DND-41 (cell line): ENCODE results near the gene PRR16.

Source experiments
- ATAC-seq: fragments of 200-7000 bp; cut with Tn5 transposase; 3 replicates; pipeline ENCODE4 v1.9.1; 2021; ENCODE audit warnings: low read depth; ENCODE audit not compliant: insufficient read depth
- DNase-seq: peaks from one replicate; pipeline ENCODE4 v3.0.0-alpha.2; 2020
- H2AFZ ChIP-seq: 2 replicates; pipeline ENCODE4 v1.6.0; 2012; ENCODE audit warnings: low read depth, low read length
- H3K27ac ChIP-seq: 2 replicates; pipeline ENCODE4 v1.5.1; 2012; ENCODE audit warnings: low read length, inconsistent platforms
- H3K27me3 ChIP-seq: fragments of 200-600 bp; sonication (generic); 2 replicates; pipeline ENCODE4 v1.6.0; 2012; ENCODE audit warnings: low read length, mild to moderate bottlenecking, inconsistent platforms; ENCODE audit not compliant: insufficient read depth, poor library complexity
- H3K36me3 ChIP-seq: 2 replicates; pipeline ENCODE4 v1.5.1; 2012; ENCODE audit warnings: low read length, inconsistent platforms; ENCODE audit not compliant: insufficient read depth
- H3K4me1 ChIP-seq: 2 replicates; pipeline ENCODE4 v1.5.1; 2012; ENCODE audit warnings: mild to moderate bottlenecking, low read length; ENCODE audit not compliant: insufficient read depth
- H3K4me2 ChIP-seq: 2 replicates; pipeline ENCODE4 v1.6.0; 2012; ENCODE audit warnings: mild to moderate bottlenecking, moderate library complexity, low read length, inconsistent platforms; ENCODE audit not compliant: insufficient read depth
- H3K4me3 ChIP-seq, 2 experiments: fragments of 200-600 bp in 1 of 2; shearing (Covaris generic) in 1 of 2; 2 replicates each; pipeline ENCODE4 v1.5.1; 2012 to 2016; ENCODE audit warnings: inconsistent platforms in 2 of 2, low read length in 2 of 2, mild to moderate bottlenecking in 2 of 2, low read depth in 1 of 2, moderate library complexity in 1 of 2
- H3K79me2 ChIP-seq: 2 replicates; pipeline ENCODE4 v1.6.0; 2012; ENCODE audit warnings: low read length, inconsistent platforms; ENCODE audit not compliant: insufficient read depth
- H3K9ac ChIP-seq: 2 replicates; pipeline ENCODE4 v1.6.0; 2012; ENCODE audit warnings: low read depth, mild to moderate bottlenecking, inconsistent platforms, low read length, moderate library complexity
- H3K9me3 ChIP-seq: 2 replicates; pipeline ENCODE4 v1.5.1; 2012; ENCODE audit warnings: low read length, moderate library complexity, mild to moderate bottlenecking, inconsistent platforms; ENCODE audit not compliant: insufficient read depth, severe bottlenecking
- H4K20me1 ChIP-seq: 2 replicates; pipeline ENCODE4 v1.6.0; 2012; ENCODE audit warnings: low read length; ENCODE audit not compliant: insufficient read depth
- EZH2 ChIP-seq: IDR thresholded peaks from 3 replicates; pipeline ENCODE4 v1.6.1; 2012; ENCODE audit warnings: borderline replicate concordance, low read depth, mild to moderate bottlenecking, moderate library complexity, low read length, inconsistent platforms; ENCODE audit not compliant: severe bottlenecking
- TF ChIP-seq, protein P1 (sequence below): IDR thresholded peaks from 2 replicates; pipeline ENCODE4 v1.5.1; 2012; ENCODE audit warnings: borderline replicate concordance, low read length, moderate library complexity, mild to moderate bottlenecking; ENCODE audit not compliant: poor library complexity, severe bottlenecking; ENCODE audit errors: extremely low read depth

Gene PRR16

DNA sequence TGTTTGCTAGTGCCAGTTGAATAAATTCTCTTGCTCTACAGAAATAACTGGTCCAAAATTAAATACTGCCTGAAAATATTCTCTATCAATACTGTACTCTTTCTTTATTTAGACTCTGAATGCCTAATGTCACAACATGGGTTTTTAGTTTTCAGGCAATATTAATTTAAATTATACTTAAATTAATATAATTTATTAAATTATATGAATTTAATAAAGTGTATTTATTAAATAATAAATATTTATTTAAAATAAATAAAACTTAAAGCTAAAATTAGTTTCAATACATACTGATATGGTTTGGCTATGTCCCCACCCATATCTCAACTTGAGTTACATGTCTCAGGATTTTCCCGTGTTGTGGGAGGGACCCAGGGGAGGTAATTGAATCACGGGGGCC is 146.0 kb downstream of the PRR16 start:
- no peaks in the 10 kb centered on the region for H4K20me1 ChIP-seq
- no peak overlapping the region for H3K9ac ChIP-seq
- DNase-seq (no peak), ATAC-seq (no peak)
- no peak overlapping the region for H3K4me3 ChIP-seq
- H2AFZ ChIP-seq = no peak overlapping the region
- H3K36me3 ChIP-seq = no peaks in the 10 kb centered on the region
- TF ChIP-seq EZH2 = no peak
- TF ChIP-seq, protein P1, sequence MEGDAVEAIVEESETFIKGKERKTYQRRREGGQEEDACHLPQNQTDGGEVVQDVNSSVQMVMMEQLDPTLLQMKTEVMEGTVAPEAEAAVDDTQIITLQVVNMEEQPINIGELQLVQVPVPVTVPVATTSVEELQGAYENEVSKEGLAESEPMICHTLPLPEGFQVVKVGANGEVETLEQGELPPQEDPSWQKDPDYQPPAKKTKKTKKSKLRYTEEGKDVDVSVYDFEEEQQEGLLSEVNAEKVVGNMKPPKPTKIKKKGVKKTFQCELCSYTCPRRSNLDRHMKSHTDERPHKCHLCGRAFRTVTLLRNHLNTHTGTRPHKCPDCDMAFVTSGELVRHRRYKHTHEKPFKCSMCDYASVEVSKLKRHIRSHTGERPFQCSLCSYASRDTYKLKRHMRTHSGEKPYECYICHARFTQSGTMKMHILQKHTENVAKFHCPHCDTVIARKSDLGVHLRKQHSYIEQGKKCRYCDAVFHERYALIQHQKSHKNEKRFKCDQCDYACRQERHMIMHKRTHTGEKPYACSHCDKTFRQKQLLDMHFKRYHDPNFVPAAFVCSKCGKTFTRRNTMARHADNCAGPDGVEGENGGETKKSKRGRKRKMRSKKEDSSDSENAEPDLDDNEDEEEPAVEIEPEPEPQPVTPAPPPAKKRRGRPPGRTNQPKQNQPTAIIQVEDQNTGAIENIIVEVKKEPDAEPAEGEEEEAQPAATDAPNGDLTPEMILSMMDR = no peak
- no peak overlapping the region for H3K27ac ChIP-seq
- no peak overlapping the region for H3K4me2 ChIP-seq
- H3K79me2 ChIP-seq = no peaks in the 10 kb centered on the region
- H3K9me3 ChIP-seq = no peaks in the 10 kb centered on the region
- H3K4me1 ChIP-seq = no peaks in the 10 kb centered on the region
- H3K27me3 ChIP-seq = no peaks in the 10 kb centered on the region

DNA sequence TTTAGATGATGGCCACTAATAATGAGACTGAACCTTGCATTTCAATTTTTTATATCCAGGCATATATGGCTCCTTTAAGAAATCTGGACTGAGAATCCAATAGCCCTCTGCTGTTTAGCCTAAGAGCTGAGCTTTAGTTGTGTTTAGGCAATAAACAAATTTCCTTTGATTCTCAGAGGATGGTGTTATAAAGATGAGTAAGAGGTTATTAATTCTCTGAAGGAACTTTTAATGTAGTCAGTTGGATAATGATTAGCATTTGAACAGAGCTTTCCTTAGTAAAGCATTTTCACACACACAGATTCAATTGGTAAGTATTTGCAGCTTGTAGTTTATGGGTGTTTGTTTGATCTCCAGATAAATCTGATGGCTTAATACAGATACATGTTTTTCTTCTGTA is 149.6 kb downstream of the PRR16 start:
- no peak overlapping the region for H3K4me2 ChIP-seq
- H3K4me1 ChIP-seq = no peaks in the 10 kb centered on the region
- no peak overlapping the region for H3K27ac ChIP-seq

DNA sequence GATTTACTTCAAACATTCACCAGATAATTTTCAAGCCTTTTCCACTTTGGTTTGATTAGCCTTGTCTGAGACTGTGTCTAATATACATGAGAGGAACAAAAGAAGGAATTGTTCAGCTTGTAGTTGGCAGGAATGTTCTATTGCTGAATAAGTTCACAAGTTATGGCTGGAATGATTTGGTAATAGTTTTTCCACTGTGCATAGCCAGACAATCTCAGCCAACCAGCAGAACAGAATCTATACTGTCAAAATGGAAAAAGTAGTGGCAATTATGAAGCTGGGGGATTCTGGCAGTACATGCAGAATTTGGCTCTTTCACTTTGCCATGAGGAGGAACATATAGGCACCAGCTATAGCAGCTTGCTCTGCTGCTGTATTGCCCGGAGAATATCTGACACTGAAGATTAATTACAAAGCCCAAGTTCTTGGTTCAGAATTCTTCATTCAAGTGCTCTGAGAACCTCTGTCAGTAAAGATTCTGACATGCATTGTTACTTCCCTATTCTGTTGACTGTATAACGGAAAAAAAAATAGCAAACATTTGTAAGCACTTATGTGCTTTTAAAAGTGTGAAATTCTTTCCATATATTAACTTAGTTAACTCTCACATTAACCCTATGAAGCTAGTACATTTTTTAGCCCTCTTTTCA is 150.6 kb downstream of the PRR16 start:
- H3K27ac ChIP-seq = no peak overlapping the region
- H3K4me2 ChIP-seq = no peak overlapping the region
- H3K4me1 ChIP-seq = no peaks in the 10 kb centered on the region
- no peaks in the 10 kb centered on the region for H3K9me3 ChIP-seq
- ATAC-seq = no peak
- no peaks in the 10 kb centered on the region for H3K36me3 ChIP-seq
- H2AFZ ChIP-seq = no peak overlapping the region
- H4K20me1 ChIP-seq = no peaks in the 10 kb centered on the region
- TF ChIP-seq, protein P1 = no peak
- no peak for TF ChIP-seq EZH2
- no peaks in the 10 kb centered on the region for H3K27me3 ChIP-seq
- no peak overlapping the region for H3K9ac ChIP-seq
- H3K4me3 ChIP-seq = no peak overlapping the region
- no peak for DNase-seq
- no peaks in the 10 kb centered on the region for H3K79me2 ChIP-seq

More for the DNA sequence above, 149.6 kb downstream of the PRR16 start:
- ATAC-seq = no peak
- no peaks in the 10 kb centered on the region for H3K79me2 ChIP-seq
- no peak overlapping the region for H2AFZ ChIP-seq
- no peak for DNase-seq
- no peak for TF ChIP-seq EZH2
- TF ChIP-seq, protein P1 = no peak
- H3K4me3 ChIP-seq = no peak overlapping the region
- H3K9ac ChIP-seq = no peak overlapping the region
- H4K20me1 ChIP-seq = no peaks in the 10 kb centered on the region
- H3K27me3 ChIP-seq = no peaks in the 10 kb centered on the region
- no peaks in the 10 kb centered on the region for H3K9me3 ChIP-seq
- H3K36me3 ChIP-seq = no peaks in the 10 kb centered on the region
